HL-60 (cell line): ENCODE results near the gene ZBTB40.

Experiments
- DNase-seq, 2 experiments: peaks; one replicate each; pipeline ENCODE4 v3.0.0-alpha.2; 2010 to 2020; ENCODE audit warnings: low read depth in 1 of 2, low spot score in 1 of 2
- H3K27ac ChIP-seq: fragments of 250-450 bp; sonication (Bioruptor Pico); replicated peaks from 2 replicates; pipeline ENCODE4 v1.5.1; 2020; ENCODE audit warnings: mild to moderate bottlenecking, moderate library complexity
- H3K27me3 ChIP-seq: fragments of 250-450 bp; sonication (Bioruptor Pico); 2 replicates; pipeline ENCODE4 v1.5.1; 2021; ENCODE audit warnings: mild to moderate bottlenecking, moderate library complexity; ENCODE audit not compliant: insufficient read depth, poor library complexity, severe bottlenecking
- H3K4me3 ChIP-seq: replicated peaks from 2 replicates; pipeline ENCODE4 v1.5.1; 2011; ENCODE audit warnings: mild to moderate bottlenecking, control low read depth, low read length; ENCODE audit not compliant: insufficient read depth
- CTCF ChIP-seq: IDR thresholded peaks from one replicate; pipeline ENCODE4 v1.5.1; 2011; ENCODE audit warnings: low read length, control low read depth, inconsistent platforms; ENCODE audit not compliant: insufficient read depth
- GABPA ChIP-seq: IDR thresholded peaks from 2 replicates; pipeline ENCODE4 v1.6.1; 2012; ENCODE audit warnings: low read depth
- POLR2AphosphoS5 ChIP-seq: IDR thresholded peaks from 2 replicates; pipeline ENCODE4 v1.6.1; 2012; ENCODE audit warnings: low read depth
- REST ChIP-seq: IDR thresholded peaks from 2 replicates; pipeline ENCODE4 v1.6.1; 2012; ENCODE audit warnings: low read depth; ENCODE audit not compliant: insufficient replicate concordance
- SPI1 ChIP-seq: IDR thresholded peaks from 2 replicates; pipeline ENCODE4 v1.6.1; 2012; ENCODE audit warnings: low read depth, mild to moderate bottlenecking, borderline replicate concordance

The ZBTB40 gene

GRCh38 chr1:22524481-22524880, 72.8 kb downstream of the ZBTB40 start:
- H3K4me3 ChIP-seq = no peak overlapping the region
- no peak overlapping the region for H3K27ac ChIP-seq
- DNase-seq = peak; percentile 5 to 14
- no peaks in the 10 kb centered on the region for H3K27me3 ChIP-seq
- no peak for TF ChIP-seq POLR2AphosphoS5
- TF ChIP-seq SPI1 = peak; percentile 72

GRCh38 chr1:22525211-22525610, 73.6 kb downstream of the ZBTB40 start:
- TF ChIP-seq REST = no peak
- TF ChIP-seq GABPA = no peak
- no peak for TF ChIP-seq CTCF
- TF ChIP-seq SPI1 = no peak
- no peak for TF ChIP-seq POLR2AphosphoS5
- Histone ChIP-seq H3K4me3 (no peak overlapping the region), H3K27ac (no peak overlapping the region), H3K27me3 (no peaks in the 10 kb centered on the region)
- no peak for DNase-seq

- no peak overlapping the region for H3K4me3 ChIP-seq
- DNase-seq = no peak
- no peak overlapping the region for H3K27ac ChIP-seq
- H3K27me3 ChIP-seq = no peaks in the 10 kb centered on the region
- TF ChIP-seq SPI1 = no peak
- no peak for TF ChIP-seq POLR2AphosphoS5
- TF ChIP-seq REST = no peak
- TF ChIP-seq GABPA = no peak
- TF ChIP-seq CTCF = no peak
These were observed 74.0 kb downstream of the ZBTB40 start for GRCh38 chr1:22525646-22526045.

- no peak for DNase-seq
- H3K27ac ChIP-seq = no peak overlapping the region
- TF ChIP-seq CTCF (no peak), GABPA (no peak), REST (no peak), SPI1 (no peak), POLR2AphosphoS5 (no peak)
- no peaks in the 10 kb centered on the region for H3K27me3 ChIP-seq
- no peak overlapping the region for H3K4me3 ChIP-seq
These were observed 74.4 kb downstream of the ZBTB40 start for GRCh38 chr1:22526098-22526497.
